Duodenal mucosa (tissue), 2 donors: ENCODE measurements around the gene KCNJ4.

Experiments used
- H3K27ac ChIP-seq: one replicate; pipeline ENCODE4 v1.7.0; 2013; ENCODE audit warnings: low read depth, low read length
- H3K27me3 ChIP-seq, 2 donors: one replicate each; pipeline ENCODE4 v1.7.0; 2013; ENCODE audit warnings: low read length in 2 of 2, control low read depth in 1 of 2; ENCODE audit not compliant: insufficient read depth in 2 of 2, control insufficient read depth in 1 of 2
- H3K36me3 ChIP-seq, 2 donors: one replicate each; pipeline ENCODE4 v1.7.0; 2013; ENCODE audit warnings: low read length in 2 of 2, control low read depth in 1 of 2; ENCODE audit not compliant: insufficient read depth in 2 of 2, control insufficient read depth in 1 of 2
- H3K4me1 ChIP-seq, 2 donors: one replicate each; pipeline ENCODE4 v1.7.0; 2013; ENCODE audit warnings: low read length in 2 of 2, control low read depth in 1 of 2; ENCODE audit not compliant: insufficient read depth in 2 of 2, control insufficient read depth in 1 of 2
- H3K4me3 ChIP-seq, 2 donors: one replicate each; pipeline ENCODE4 v1.7.0; 2013; ENCODE audit warnings: low read length in 2 of 2, low read depth in 1 of 2
- H3K9ac ChIP-seq, 2 donors: one replicate each; pipeline ENCODE4 v1.7.0; 2013; ENCODE audit warnings: low read length in 2 of 2, low read depth in 1 of 2
- H3K9me3 ChIP-seq, 2 donors: one replicate each; pipeline ENCODE4 v1.7.0; 2013; ENCODE audit warnings: low read length in 2 of 2, control low read depth in 1 of 2; ENCODE audit not compliant: control insufficient read depth in 1 of 2

Gene KCNJ4

GRCh38 chr22:38461414-38462081 lies 6.5 kb upstream of the KCNJ4 start:
- Histone ChIP-seq H3K4me3 (peak overlapping the region; percentile 16 to 21), H3K9ac (no peak overlapping the region), H3K4me1 (peaks cover 7 to 19% of the 10 kb centered on the region in 2 donors), H3K36me3 (no peaks in the 10 kb centered on the region), H3K9me3 (no peaks in the 10 kb centered on the region), H3K27ac (no peak overlapping the region), H3K27me3 (peaks cover 51 to 64% of the 10 kb centered on the region in 2 donors)

GRCh38 chr22:38461057-38461413 lies 6.0 kb upstream of the KCNJ4 start:
- Histone ChIP-seq H3K4me3 (peak overlapping the region in 1 of 2 donors; percentile 21), H3K27me3 (peaks cover 56 to 69% of the 10 kb centered on the region in 2 donors)

GRCh38 chr22:38460426-38460840 lies 5.4 kb upstream of the KCNJ4 start:
- no peak overlapping the region for H3K9ac ChIP-seq
- H3K36me3 ChIP-seq: no peaks in the 10 kb centered on the region
- H3K27me3 ChIP-seq: peaks cover 58 to 66% of the 10 kb centered on the region in 2 donors
- no peak overlapping the region for H3K4me3 ChIP-seq
- peaks cover 7 to 19% of the 10 kb centered on the region in 2 donors for H3K4me1 ChIP-seq
- H3K27ac ChIP-seq: no peak overlapping the region
- H3K9me3 ChIP-seq: no peaks in the 10 kb centered on the region

More at GRCh38 chr22:38461057-38461413, 6.0 kb upstream of the KCNJ4 start:
- no peak overlapping the region for H3K27ac ChIP-seq
- no peak overlapping the region for H3K9ac ChIP-seq
- no peaks in the 10 kb centered on the region for H3K36me3 ChIP-seq
- no peaks in the 10 kb centered on the region for H3K9me3 ChIP-seq
- peaks cover 7 to 19% of the 10 kb centered on the region in 2 donors for H3K4me1 ChIP-seq

DNA sequence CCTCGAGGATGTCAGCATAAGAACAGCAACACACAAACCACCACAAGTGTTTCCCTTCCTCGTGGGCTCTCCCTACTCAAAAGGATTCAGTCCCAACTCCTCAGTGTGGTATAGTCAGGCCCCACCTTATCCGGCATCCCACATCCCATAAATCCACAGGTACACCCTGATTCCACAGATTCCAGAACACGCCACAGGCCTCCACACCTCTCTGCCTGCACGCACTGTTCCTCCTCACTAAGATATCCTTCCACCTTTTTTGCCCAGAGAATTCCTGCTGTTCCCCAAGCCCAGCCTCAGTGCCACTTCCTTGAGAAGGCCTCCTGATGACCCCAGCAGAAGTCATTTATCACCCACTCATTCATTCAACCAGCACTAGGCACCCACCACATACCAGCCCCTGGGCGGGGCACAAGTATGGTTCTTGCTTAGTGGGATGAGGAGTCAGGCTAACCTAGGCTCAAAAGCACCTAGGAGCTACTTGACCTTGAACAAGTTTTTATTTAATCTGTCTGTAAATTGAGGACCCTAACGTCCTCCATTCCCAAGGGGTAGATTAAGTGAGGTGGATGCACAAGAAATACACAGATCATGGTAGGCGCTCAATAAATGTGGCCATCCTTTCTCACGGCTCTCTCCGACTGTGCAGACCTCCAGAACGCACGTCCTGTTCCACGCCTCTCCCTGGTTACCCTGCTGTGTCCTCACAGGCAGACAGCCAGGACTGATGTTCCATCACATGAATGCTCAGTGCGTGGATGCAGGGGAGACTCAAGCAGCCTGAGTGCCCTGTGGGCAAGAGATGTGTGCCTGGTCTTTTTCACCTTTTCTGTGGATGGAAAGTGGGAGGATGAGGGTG lies 2.1 kb upstream of the KCNJ4 start:
- Histone ChIP-seq H3K4me3 (no peak overlapping the region), H3K9ac (no peak overlapping the region), H3K27ac (no peak overlapping the region), H3K9me3 (no peaks in the 10 kb centered on the region), H3K36me3 (no peaks in the 10 kb centered on the region), H3K27me3 (peaks cover 72 to 74% of the 10 kb centered on the region in 2 donors), H3K4me1 (peaks cover 11 to 15% of the 10 kb centered on the region in 2 donors)

DNA sequence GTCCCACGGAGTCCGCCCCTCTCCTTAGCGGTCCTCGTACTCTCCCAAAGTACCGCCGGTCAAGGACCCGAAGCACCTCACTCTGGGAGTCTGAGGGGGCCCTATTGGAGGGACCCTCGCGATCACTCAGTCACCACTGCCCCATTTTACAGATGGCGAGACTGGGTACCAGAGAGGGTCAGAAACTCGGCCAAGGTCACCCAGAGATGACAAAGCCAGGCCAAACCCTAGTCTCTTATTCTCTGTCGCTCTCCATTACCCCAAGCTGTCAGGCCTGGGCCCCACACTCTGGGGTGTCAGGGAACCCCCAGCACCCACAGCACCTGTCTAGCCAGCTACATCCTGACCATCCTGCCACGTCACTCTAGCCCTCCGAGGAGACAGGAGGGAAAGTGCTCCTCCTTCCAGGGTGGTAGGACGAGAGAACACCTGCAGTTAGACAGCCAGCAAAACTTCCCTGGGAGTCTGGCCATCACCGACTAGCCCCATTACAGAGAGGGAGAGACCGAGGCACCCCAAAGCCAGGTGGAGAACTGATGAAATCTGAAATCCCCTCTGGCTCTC lies 1.4 kb upstream of the KCNJ4 start:
- peaks cover 8 to 10% of the 10 kb centered on the region in 2 donors for H3K4me1 ChIP-seq
- no peak overlapping the region for H3K4me3 ChIP-seq
- H3K27me3 ChIP-seq: peaks cover 69 to 77% of the 10 kb centered on the region in 2 donors

GRCh38 chr22:38455530-38456271 lies 702 bp upstream of the KCNJ4 start:
- Histone ChIP-seq H3K4me3 (peak overlapping the region in 1 of 2 donors; percentile 36), H3K9ac (no peak overlapping the region), H3K36me3 (no peaks in the 10 kb centered on the region), H3K27me3 (peaks cover 68 to 76% of the 10 kb centered on the region in 2 donors), H3K4me1 (peaks cover 4 to 7% of the 10 kb centered on the region in 2 donors), H3K9me3 (no peaks in the 10 kb centered on the region), H3K27ac (no peak overlapping the region)

More for the DNA sequence above, 1.4 kb upstream of the KCNJ4 start:
- Histone ChIP-seq H3K9ac (no peak overlapping the region), H3K36me3 (no peaks in the 10 kb centered on the region), H3K9me3 (no peaks in the 10 kb centered on the region), H3K27ac (no peak overlapping the region)

GRCh38 chr22:38454353-38455075 lies 485 bp downstream of the KCNJ4 start:
- Histone ChIP-seq H3K27me3 (peaks cover 65 to 77% of the 10 kb centered on the region in 2 donors), H3K36me3 (no peaks in the 10 kb centered on the region), H3K4me1 (peaks cover 4 to 7% of the 10 kb centered on the region in 2 donors), H3K4me3 (peak overlapping the region; percentile 29 to 48), H3K27ac (no peak overlapping the region), H3K9me3 (no peaks in the 10 kb centered on the region), H3K9ac (no peak overlapping the region)

DNA sequence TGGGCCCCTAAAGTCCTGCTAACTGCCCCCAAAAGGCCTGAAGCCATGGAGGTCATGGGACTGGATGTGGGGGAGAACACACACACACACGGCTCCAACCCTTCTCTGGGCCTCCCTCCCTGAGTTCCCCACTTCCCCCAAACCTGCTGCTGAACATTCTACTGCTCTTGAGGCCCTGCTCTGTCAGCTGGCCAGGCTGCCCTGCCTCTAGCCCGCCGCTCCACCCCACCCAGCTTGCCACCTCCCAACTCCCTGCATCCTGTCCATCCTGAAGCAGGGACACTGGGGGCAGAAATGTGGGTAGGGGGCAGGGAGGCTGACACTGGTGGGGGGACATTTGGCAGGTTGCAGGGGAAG lies 1.0 kb downstream of the KCNJ4 start:
- Histone ChIP-seq H3K27ac (no peak overlapping the region), H3K36me3 (no peaks in the 10 kb centered on the region), H3K9ac (no peak overlapping the region), H3K4me1 (peaks cover 4 to 7% of the 10 kb centered on the region in 2 donors), H3K4me3 (peak overlapping the region in 1 of 2 donors; percentile 29), H3K27me3 (peaks cover 64 to 76% of the 10 kb centered on the region in 2 donors), H3K9me3 (no peaks in the 10 kb centered on the region)

DNA sequence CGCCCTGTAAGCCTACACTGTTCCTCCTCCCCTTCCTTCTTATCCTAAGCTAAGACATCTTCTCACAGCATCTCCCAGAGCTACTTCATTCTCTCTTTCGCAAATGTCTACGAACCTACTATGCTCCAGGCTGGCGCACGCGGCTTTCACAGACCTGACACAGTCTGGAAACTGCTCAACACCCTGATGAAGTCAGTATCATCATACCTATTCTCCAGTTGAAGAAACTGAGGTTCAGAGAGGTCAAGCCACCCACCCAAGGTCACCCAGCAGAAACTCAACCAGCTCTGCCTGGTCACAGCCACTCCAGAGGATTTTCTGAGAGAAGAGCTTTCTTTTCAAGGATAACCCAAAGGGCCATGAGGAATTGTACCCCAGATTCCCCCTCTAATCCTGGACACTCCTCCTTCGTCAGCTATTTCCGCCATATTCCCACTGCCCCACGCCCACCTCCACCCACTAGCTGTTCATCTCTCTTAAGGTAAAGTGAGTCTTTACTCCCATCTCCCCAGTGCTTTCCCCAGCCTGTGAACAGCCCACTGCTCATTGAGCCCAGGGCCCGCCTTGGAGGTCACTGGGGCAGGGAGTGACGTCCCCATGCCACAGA lies 1.8 kb downstream of the KCNJ4 start:
- H3K27me3 ChIP-seq: peaks cover 58 to 71% of the 10 kb centered on the region in 2 donors
- no peak overlapping the region for H3K27ac ChIP-seq

More for the DNA sequence above, 1.8 kb downstream of the KCNJ4 start:
- peaks cover 4 to 7% of the 10 kb centered on the region in 2 donors for H3K4me1 ChIP-seq
- no peaks in the 10 kb centered on the region for H3K36me3 ChIP-seq
- H3K9ac ChIP-seq: no peak overlapping the region
- H3K4me3 ChIP-seq: no peak overlapping the region
- H3K9me3 ChIP-seq: no peaks in the 10 kb centered on the region
